ENCODE data around the gene LIMS3.
"Not testable (repeated sequence)": the region's sequence is repeated elsewhere in the genome, so short reads cannot be mapped to it uniquely, and the experiment has no call there.

DNA sequence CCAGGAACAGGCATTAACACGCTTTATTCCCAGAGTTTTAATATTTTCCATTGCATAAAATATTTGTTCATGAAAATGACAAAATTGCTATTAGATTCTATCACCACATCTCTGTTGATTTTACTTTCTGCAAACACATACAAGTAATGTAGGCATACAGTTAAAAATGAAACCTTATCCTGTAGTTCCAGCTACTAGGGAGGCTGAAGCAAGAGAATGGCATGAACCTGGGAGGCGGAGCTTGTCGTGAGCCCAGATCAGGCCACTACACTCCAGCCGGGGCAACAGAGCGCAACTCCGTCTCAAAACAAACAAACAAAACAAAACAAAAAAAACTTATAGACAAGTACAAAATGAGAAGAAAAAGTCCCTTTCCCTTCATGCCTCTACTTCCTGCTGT lies 38.0 kb downstream of the LIMS3 start:
- TF ChIP-seq, protein P1, sequence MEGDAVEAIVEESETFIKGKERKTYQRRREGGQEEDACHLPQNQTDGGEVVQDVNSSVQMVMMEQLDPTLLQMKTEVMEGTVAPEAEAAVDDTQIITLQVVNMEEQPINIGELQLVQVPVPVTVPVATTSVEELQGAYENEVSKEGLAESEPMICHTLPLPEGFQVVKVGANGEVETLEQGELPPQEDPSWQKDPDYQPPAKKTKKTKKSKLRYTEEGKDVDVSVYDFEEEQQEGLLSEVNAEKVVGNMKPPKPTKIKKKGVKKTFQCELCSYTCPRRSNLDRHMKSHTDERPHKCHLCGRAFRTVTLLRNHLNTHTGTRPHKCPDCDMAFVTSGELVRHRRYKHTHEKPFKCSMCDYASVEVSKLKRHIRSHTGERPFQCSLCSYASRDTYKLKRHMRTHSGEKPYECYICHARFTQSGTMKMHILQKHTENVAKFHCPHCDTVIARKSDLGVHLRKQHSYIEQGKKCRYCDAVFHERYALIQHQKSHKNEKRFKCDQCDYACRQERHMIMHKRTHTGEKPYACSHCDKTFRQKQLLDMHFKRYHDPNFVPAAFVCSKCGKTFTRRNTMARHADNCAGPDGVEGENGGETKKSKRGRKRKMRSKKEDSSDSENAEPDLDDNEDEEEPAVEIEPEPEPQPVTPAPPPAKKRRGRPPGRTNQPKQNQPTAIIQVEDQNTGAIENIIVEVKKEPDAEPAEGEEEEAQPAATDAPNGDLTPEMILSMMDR (IDR thresholded peaks at IDR 0.05), result not testable (repeated sequence)
- TF ChIP-seq POLR2AphosphoS5, POLR2A, EP300 (IDR thresholded peaks at IDR 0.05): not testable (repeated sequence)

All from stomach (tissue), 4 donors.